Stimulated activated CD4-positive, alpha-beta T cell treated with anti-CD3 and anti-CD28 coated beads, TNF-alpha, amount 100 ng/mL, for 24 hours (primary cell): ENCODE measurements around the gene IGFBPL1.

ENCODE experiments used
- DNase-seq, 3 experiments: peaks; one replicate each; pipeline ENCODE4 v3.0.0-alpha.2; 2020; ENCODE audit warnings: low read depth in 3 of 3

Gene IGFBPL1

DNA sequence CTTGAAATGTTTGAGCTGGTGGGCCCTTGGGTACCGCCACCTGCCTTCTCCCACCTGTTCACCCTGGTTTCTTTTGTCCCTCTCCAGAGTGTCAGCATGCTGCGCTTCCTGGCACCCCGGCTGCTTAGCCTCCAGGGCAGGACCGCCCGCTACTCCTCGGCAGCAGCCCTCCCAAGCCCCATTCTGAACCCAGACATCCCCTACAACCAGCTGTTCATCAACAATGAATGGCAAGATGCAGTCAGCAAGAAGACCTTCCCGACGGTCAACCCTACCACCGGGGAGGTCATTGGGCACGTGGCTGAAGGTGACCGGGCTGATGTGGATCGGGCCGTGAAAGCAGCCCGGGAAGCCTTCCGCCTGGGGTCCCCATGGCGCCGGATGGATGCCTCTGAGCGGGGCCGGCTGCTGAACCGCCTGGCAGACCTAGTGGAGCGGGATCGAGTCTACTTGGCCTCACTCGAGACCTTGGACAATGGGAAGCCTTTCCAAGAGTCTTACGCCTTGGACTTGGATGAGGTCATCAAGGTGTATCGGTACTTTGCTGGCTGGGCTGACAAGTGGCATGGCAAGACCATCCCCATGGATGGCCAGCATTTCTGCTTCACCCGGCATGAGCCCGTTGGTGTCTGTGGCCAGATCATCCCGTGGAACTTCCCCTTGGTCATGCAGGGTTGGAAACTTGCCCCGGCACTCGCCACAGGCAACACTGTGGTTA is 28.4 kb downstream of the IGFBPL1 start:
- DNase-seq = no peak

DNA sequence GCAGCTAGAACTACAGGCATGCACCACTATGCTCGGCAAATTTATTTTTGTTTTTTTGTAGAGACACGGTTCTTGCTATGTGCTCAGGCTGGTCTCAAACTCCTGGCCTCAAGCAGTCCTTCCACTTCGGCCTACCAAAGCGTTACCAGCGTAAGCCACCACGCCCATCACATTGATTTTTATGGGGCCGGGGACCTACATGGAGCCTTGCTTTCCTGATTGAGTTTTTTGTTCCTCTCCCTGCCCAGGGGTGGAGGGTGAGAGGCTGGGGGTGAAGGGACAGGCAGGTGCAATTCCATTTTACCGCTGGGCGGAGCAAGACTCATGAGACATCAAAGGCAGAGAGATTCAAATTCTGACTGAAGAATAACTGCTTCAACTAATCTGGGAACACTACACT is 29.8 kb downstream of the IGFBPL1 start:
- DNase-seq = no peak

DNA sequence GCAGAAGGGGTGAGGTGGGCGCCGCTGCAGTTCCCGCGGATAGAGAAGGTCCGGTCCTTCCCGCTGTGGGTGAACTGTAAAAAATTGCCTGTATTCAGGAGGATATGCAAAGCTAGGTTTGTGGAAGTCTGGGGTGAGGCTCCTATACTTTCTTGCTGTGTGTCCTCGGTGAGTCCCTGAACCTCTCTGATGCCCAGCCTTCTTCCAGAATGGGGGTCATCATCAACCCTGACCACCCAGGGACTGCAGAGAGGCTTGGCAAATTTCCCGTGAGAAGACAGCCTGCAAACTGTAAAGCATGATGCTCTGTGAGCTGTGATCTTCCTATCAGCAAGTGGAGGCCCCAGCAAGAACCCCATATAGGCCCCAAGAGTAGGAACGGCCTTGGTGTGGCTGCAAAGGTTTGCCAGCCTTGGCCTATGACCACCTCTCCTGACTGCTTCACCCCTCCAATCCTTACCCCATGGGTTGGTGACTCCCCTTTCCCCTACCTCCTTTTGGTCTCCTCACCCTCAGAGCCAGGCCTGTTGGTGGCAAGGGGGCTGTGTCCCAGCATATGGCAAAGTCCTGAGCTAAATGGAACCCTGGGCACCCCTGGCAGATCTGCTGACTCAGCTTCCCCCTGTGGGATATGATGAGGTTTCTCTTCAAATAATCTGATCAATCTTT is 31.0 kb downstream of the IGFBPL1 start:
- no peak for DNase-seq

DNA sequence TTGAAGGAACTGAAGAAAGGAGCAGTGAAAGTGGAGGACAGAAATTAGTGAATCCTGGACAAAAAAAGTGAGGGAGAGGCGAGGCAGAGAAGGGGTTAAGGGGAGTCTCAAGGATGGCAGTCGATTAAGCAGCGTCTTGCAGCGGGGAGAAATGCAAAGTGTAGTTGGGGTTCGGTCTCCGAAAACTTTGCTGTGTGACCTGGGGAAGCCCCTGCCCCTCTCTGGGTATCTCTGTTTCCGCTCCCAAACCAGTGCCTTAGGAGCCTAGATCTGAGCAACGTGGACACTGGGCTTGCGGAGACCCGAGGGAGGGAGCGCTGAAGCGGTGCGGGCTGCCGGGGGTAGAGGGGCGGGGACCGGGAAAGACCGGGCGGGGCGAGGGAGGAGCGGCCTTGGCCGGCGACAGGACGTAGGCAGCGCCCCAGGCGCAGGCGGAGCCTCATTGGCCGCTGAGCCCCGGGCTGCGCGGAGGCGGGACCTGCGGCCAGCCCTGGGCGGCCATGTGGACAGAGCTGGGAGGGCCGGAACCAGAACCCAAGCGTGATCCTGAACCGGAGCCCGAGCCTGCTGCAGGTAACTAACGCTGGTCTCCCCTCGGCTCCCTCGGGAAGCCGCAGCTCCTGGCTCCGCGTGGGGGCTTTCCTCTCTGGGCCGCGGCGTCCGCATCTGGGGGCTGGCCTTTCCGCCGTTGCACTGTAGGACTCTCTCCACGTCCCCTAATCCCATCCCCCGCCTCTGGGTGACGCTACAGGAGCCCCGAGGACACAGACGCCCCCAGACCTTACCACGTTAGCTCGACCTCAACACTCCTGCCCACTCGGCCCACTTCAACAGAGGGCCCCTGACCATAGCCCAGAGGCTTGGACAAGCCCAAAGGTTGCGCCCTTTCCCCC is 31.8 kb downstream of the IGFBPL1 start, which contains the start of gene ALDH1B1:
Gene ALDH1B1, plus strand, starts transcription at position 468 of the 893 bp plus-strand sequence. CDS start 3,047 bp downstream, outside the sequence.
- peak; percentile 31 to 74 (median 50) for DNase-seq

DNA sequence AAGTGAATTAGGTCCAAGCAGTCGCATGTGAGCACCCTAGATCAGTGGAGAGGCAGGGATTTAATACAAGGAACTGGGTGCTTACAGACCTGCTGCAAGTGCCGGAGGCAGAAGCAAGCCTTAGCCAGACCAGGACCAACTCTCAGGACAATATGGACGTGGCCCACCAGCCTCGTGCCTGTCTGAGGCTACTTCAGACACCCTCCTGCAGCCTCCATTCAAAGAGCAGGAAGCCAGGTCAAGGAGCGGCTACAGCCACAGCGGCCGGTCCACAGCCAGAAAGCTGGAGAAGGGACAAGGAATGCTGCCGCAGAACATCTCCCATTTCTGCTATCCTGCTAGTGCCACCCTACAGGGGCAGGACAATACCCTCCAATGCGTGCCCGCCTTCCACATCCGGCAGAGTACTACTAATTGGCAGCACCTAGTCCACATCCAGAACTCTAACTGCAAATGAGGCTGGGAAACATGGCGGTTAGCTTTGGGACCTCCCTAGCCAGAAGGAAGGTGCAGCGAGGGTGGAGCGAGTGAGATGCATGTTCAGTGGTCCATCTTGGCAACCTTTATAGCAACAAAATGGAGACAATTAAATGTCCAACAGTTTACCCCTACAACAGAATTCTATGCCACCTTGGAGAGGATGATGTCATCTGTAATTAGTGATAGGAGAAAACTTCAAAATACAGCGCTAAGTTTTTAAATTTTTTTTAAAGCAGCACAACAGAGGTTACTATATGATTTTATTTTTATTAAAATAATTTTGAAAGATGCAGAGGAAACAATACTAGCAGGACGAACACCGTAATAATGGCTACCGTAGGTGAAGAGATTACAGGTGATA is 32.8 kb downstream of the IGFBPL1 start:
- DNase-seq = no peak

DNA sequence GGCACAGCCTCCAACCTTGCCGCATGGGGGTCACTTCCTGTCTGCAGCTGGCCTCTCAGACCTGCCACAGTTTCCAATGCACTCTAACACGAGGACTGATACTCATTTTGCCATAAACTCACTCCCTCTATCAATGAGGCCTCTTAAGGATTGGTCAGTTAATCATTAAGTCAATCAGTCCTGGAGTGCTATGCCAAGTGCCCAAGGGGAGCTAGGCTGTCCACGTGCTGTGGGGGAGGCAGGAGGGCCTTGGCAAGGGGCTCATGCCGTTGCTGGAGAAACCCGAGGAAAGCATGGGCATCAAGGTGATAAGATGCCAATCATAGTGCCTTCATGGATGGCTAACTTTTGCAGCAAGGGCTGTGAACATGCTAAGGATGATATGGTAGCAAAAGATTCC is 33.4 kb downstream of the IGFBPL1 start:
- DNase-seq = no peak

DNA sequence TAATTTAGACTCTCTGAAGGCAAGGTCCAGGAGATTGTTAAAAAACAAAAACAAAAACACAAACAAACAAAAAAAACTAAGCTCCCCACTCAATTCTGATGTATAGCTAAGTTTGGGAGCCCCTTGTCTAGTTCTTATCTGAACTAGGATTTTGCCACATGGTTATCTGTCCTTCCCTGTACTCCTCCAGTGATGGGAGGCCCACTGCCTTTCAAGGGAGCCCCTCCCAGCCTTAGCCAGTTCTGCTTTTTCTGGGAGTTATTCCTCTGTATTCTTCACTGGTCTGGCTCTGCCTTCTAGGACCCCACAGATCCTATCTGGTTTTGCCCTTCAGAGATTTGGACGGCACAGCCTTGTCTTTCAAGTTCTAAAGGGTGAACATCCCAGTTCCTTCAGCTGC is 33.8 kb downstream of the IGFBPL1 start:
- DNase-seq = no peak

DNA sequence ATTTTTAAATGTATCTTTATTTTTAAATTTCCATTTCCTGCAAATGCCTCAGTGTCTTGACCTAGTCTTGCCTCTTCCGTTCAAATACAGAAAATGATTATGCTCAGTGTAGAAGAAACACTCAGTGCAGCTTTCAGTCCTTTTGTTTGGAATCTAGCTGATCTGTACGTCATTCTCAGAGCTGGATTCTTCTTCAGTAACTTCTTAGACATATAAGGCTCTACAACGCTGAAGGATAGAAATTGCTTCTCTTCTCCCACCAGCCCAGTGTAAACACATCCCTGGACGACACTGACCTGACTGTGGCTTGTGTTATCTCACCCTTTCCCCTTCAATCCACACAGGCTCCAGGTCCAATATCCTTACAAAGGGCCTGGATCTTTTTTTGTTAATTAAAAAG is 34.9 kb downstream of the IGFBPL1 start:
- DNase-seq = no peak

DNA sequence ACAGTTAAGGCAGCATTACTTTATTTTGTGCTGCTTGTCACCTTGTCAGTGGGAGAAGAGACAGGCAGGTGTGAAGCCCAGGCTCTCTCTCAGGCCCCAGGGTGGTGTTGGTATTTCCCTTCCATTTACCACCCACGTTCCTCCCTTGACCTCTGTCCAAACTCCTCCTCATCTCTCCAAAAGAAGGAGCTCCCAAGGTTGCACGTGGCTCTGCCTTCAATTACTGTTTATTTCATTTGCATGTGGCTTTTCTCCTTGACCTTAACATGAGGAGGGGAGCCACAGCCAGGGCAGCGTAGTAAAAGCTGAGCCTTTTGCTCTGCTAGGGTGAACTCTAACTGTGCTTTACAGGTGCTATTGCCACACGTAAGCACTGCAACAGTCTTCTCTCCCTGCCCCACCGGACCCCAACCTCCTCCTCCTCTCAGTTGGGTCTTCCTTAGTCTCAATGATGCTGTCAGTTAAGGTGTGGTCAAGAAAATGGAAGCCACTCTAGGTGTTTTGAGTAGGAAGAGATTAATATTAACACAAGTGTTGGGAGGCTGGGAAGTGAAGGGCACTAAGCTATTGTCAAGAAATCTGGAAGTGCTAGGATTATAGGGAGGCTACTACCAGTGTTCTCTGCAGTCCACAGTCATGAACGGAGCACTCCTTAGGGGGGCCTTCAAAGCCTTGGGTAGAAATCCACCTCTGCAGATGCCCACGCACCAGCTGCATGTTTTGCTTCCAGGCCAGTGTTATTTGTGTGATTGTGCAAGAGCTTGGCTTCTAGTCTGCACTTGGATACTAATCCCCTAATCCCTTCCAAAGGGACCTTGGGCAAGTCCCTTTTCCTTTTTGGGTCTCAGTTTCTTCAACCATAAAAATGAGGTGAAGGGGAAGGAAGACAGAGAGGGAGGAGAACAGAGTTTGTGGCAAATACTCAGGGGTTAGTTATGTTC is 35.7 kb downstream of the IGFBPL1 start:
- no peak for DNase-seq

DNA sequence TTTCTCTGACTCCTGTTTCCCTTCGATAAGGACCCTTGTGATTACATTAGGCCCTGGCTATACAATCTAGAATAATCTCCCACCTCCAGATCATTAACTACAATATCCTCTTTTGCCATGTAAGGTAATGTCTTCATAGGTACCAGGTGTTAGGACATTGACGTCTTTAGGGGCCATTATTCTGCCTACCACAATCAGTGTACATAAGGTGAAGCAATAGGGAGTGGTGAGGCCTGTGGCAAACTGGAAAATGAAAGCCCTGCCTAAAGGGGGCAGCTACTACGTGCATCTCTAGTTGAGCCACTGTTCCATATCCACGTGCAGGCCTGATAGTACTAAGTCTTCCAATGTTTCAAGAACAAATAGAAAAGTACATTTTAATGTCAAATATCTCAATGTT is 36.5 kb downstream of the IGFBPL1 start:
- no peak for DNase-seq

DNA sequence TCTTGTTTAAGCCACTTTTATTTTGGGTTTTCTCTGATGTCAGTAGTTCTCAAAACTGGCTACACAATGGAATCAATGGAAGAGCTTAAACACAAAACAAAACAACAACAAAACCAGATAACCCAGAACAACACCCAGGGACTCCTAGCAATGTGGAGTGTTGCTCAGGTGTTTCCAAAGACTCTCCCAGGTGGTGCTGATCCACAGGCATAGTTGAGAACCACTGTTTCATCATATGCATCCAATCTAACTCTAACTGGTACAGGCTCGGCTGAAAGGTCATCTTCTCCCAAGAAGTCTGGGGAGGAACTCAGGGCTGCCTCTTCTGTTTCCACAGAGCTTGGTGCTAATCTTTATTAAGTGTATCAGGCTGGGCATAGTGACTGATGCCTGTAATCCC is 37.2 kb downstream of the IGFBPL1 start:
- DNase-seq = no peak

DNA sequence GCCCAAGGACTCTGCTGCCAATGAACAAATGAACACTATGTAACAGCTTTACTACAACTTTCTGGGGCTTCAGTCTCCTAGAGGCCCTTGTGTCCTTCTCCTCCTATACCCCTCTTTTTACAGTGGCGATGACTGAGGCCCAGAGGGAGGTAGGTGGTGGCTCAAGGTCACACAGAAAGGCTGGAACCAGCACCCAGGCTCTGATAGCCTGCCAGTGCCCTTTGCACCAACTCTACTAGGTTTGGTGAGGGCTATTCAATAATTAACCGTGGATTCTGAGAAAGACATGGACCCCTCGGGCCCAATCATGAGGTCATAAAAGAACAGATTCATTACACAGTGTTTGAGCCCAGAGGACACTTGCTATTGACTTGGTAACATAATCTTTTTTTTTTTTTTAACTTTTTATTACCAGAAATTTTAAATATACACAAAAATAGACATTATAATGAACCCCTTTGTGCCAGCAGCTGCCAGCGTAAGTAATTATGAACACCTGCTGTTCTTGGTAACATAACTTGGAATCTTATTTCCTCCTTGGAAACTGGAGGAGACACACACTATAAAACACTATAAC is 37.8 kb downstream of the IGFBPL1 start:
- DNase-seq = no peak

DNA sequence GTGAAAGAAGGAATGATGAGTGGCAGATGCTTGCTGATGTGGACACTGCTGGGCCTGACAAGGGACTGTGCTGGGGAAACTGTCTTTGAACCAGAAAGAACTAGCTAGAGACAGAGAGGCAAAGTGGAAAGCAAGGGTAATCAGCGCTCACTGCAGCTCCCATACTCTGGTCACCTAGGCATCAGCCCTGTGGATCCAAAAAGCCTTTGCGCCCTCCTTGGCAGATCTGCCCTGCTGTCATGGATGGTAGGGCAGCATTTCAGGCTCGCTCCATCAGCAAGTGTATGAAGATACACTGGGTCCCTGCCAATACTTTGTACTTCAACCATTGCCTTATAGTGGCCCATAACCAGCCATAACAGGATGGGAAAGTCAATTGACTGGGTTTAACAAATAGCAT is 38.4 kb downstream of the IGFBPL1 start:
- no peak for DNase-seq

DNA sequence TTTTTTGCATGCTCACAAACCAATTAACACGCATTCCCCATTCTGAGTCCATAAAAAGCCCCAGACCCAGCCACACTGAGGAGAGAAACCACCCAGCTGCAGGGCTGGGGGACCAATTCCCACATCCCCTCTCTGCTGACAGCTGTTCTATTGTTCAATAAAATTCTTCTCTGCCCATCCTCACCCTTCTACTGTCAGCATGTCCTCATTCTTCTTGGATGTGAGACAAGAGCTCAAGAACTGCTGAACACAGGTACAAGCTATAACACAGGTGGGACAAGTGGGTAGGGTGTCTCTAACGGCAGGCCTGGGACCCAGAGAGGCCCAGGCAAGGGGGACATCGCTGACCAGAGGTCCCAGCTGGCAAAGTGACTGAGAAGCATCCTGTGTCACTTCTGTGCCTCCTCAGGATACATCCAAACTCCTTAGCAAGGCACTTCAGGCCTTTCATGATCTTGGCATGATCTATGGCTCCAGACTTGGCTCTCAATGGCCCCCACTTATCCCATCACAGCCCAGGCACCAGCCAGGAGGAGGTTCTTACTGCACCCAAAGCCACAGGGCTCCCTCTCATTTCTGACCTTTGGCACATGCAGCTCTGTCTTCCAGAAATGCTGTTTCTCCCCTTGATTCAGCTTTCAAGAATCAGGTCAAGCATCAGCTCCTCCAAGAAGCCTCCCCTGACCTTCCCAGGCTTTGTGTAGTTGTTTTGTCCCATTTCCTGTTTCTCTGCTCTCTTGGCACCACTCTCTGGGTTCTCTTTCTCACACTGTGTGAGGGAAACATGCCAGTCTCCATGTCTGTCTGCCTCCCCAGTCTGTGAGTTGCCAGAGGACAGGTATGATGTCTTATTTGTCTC is 39.0 kb downstream of the IGFBPL1 start:
- no peak for DNase-seq

DNA sequence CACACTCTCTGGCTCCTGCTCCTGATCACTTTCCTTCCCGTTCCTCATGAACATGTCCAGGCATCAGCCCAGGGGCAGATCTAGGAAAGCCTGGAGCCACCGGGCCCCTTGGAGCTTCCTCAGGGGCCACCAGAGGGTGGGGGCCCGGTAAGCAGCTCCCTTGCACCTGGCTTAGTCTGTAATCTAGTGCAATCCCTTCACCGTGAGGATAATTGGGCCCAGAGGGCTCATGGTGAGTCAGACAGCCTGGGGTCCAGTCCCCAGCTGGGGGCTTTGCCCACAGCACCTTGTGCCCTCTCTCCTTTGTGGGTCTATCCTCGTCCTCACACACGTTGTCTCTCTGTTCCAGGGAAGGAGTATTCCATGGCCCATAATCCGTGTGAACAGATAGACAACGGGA is 42.1 kb downstream of the IGFBPL1 start:
- no peak for DNase-seq

DNA sequence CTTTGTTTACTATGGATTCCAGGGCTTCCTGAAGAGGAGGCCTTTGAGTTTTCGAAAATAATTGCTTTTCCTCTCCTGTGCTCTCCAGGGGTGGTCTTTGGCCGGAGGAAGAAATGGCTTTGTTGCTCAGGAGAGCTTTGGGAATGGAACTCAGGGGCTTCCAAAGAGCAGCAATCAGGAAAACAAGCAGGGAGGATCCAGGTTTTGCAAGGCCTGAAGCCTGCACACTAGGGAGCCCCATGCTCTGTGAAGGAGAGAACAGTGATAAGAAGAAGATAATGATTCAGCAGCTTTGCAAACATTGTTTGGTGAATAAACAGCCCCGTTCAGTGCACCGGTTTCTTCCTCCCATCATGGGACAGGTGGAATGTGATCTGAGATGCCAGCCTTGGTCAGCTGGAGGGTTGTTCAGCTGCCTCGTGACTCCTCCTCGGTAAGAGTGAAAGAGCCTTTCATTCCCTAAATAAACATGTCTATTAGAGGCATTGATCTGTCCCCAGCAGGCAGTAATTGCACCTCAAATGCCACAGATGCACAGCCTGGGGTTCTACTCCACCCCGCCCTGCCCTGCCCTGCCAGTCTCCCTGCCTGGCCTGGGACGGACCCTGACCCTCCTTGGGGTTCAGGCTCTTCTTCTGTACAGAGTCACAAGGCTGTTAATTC is 43.3 kb downstream of the IGFBPL1 start:
- DNase-seq = no peak

DNA sequence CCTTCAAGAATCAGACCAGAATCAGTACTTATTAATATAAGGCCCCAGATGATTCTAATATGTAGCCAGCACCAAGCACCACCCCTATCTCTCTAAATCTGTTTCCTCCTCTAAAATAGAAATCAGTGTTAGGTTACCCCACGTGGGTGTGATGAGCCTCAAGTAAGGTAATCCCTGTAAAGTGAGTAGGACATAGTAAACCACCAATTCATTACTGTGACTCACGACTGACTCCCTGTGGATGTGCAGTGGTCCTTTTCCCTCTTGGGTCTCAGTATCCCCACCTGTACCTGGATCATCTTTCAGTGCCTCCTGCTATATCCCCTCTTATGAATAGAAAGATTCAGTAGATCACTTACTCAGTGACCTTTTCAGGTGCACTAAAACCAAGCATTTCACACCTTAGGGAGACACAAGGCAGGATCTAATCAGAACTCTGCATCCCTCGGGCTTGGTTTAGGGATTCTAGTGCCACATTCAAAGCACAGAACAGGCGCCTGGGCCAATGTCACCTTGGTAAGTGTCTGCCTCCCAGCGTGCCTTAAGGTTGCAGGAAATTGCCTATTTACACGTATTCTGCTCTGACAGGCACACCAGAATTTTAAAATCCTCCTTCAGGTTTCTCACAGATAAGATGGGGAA is 43.9 kb downstream of the IGFBPL1 start:
- no peak for DNase-seq
